Measurements from ENCODE around the gene METTL23.

METTL23 gene

DNA sequence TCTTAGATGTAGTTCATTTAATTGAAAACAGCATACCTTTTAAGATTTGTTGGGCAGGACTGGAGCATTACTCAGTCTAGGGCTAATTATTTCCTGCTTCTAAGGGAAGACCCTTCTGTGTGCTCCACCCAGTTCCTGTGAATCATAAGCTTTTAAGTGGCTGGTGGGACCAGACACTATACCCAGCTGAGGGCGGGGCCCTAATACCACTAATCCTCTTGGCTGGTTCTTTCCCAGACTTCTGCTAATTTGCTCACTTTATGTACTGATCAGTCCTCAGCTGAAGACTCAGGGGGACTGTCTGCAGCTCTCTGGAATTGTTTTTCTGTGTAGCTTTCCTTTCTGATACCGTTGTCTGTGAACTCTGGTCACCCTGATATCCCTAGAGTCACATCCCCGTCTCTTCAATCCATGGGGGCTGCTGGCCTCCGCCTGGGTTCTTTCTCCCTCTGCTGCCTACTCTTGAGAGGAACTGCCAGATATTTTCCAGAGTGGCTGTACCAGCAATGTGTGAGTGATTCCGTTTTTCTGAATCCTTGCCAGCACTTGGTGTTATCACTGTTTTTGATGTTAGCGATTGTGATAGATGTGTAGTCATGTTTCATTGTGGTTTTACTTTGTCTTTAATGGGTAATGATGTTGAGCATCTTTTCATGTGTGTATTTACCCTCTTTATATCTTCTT lies 46.3 kb downstream of the METTL23 start:
- DNase-seq (ENCODE audit: low read depth) = peak; percentile 56

DNA sequence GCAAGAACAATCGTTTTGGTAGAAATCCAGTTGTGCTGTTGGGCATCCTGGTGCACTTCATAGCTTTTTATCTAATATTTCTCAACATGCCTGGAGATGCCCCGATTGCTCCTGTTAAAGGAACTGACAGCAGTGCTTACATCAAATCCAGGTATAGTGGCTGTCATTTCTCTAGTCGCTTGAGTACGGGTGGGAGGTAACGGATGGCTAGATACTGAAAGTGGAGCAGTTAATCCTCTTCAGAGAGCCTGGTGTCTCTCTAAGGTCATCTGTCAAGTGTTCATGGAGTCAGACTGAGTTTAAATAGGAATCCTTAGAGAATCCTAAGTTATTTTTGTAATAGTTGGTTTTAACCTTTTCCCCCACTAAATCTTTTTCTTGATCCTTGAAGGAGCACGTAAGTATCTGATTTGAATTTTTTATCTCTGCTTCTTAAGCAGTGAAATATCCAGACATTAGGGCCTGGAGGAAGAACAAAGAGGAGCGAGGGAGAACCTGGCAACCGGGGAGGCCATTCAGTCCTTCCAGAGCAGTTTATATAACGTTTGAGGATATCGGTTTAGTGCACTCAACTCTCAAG lies 48.5 kb downstream of the METTL23 start:
- no peak for DNase-seq (ENCODE audit: low read depth)

DNA sequence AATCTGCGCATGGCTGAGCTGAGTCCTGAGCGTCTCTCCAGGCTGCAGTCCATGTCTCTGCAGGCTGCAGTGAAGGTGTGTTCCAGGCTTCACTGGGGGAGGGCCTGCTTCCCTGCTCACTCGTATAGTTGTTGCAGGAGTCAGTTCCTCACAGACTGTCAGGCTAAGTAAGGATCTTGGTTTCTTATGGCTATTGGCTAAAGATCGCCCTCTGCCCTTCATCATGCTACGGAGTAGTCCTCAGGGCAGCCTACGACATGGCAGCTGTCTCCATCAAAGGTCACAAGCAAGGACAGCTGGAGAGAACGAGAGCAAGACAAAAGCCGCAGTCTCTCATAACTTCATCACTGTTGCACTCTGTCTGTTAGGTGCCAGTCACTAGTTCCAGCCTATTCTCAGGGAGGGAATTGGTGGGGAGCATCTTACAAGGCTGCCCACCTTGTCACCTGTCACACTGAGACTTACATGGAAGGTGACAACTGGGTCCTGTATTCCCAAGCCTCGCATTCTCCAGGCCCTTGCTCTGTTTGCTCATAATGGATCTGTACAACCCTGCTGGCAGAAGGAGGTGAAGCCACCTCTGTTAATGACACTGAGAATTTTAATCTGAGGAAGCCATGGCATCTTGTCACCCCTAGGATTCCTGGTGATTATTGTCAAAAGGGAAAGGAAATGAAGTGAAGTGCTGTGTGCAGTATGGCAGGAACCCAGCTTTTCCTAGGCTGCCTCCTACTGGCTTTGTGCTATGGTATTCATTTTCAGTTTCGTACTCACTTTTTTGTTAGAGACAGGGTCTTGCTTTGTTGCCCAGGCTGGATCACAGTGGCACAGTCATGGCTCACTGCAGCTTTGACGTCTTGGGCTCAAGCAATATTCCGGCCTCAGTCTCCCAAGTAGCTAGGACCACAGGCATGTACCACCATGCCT lies 54.7 kb downstream of the METTL23 start:
- DNase-seq (ENCODE audit: low read depth) = no peak

DNA sequence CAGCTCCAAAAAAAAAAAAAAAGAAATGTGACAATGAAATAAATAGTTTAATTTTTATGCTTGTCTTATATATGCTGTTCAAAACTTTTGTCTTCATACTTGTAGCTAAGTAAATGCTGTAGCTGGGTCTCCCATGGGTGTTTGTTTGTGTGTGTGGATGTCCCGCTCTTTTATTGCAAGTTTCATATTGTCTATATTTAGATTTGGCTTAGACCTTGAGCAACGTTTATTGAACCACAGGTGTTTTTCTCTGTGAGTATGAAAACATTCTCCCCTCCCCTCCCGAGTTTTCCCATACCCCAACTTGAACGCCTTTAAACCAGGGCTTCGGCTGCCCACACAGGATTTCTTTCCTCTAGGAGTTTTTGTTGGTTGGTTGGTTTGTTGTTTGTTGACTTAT lies 56.5 kb downstream of the METTL23 start:
- no peak for DNase-seq (ENCODE audit: low read depth)
